Measurements from ENCODE around the gene DAB2IP. TPM values are rescaled to one million over a fixed set of nuclear protein-coding genes. Genes with fewer than 3 reads are reported as not detected.

The DAB2IP gene
- total and polyA plus RNA-seq, 2 experiments from 2014 or later: 8.9 to 42.8 TPM

GRCh38 chr9:121783111-121783510, 131.7 kb downstream of the DAB2IP start (continued):
- TF ChIP-seq, protein P1, sequence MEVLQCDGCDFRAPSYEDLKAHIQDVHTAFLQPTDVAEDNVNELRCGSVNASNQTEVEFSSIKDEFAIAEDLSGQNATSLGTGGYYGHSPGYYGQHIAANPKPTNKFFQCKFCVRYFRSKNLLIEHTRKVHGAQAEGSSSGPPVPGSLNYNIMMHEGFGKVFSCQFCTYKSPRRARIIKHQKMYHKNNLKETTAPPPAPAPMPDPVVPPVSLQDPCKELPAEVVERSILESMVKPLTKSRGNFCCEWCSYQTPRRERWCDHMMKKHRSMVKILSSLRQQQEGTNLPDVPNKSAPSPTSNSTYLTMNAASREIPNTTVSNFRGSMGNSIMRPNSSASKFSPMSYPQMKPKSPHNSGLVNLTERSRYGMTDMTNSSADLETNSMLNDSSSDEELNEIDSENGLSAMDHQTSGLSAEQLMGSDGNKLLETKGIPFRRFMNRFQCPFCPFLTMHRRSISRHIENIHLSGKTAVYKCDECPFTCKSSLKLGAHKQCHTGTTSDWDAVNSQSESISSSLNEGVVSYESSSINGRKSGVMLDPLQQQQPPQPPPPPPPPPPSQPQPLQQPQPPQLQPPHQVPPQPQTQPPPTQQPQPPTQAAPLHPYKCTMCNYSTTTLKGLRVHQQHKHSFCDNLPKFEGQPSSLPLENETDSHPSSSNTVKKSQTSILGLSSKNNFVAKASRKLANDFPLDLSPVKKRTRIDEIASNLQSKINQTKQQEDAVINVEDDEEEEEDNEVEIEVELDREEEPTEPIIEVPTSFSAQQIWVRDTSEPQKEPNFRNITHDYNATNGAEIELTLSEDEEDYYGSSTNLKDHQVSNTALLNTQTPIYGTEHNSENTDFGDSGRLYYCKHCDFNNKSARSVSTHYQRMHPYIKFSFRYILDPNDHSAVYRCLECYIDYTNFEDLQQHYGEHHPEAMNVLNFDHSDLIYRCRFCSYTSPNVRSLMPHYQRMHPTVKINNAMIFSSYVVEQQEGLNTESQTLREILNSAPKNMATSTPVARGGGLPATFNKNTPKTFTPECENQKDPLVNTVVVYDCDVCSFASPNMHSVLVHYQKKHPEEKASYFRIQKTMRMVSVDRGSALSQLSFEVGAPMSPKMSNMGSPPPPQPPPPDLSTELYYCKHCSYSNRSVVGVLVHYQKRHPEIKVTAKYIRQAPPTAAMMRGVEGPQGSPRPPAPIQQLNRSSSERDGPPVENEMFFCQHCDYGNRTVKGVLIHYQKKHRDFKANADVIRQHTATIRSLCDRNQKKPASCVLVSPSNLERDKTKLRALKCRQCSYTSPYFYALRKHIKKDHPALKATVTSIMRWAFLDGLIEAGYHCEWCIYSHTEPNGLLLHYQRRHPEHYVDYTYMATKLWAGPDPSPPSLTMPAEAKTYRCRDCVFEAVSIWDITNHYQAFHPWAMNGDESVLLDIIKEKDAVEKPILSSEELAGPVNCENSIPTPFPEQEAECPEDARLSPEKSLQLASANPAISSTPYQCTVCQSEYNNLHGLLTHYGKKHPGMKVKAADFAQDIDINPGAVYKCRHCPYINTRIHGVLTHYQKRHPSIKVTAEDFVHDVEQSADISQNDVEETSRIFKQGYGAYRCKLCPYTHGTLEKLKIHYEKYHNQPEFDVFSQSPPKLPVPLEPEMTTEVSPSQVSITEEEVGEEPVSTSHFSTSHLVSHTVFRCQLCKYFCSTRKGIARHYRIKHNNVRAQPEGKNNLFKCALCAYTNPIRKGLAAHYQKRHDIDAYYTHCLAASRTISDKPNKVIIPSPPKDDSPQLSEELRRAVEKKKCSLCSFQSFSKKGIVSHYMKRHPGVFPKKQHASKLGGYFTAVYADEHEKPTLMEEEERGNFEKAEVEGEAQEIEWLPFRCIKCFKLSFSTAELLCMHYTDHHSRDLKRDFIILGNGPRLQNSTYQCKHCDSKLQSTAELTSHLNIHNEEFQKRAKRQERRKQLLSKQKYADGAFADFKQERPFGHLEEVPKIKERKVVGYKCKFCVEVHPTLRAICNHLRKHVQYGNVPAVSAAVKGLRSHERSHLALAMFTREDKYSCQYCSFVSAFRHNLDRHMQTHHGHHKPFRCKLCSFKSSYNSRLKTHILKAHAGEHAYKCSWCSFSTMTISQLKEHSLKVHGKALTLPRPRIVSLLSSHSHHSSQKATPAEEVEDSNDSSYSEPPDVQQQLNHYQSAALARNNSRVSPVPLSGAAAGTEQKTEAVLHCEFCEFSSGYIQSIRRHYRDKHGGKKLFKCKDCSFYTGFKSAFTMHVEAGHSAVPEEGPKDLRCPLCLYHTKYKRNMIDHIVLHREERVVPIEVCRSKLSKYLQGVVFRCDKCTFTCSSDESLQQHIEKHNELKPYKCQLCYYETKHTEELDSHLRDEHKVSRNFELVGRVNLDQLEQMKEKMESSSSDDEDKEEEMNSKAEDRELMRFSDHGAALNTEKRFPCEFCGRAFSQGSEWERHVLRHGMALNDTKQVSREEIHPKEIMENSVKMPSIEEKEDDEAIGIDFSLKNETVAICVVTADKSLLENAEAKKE (CRISPR knock-in tag; IDR thresholded peaks at IDR 0.05): no peak
- TF ChIP-seq CREB1 (CRISPR knock-in tag; IDR thresholded peaks at IDR 0.05; ENCODE audit: low read depth) (no peak), EZH2 (IDR thresholded peaks at IDR 0.05; ENCODE audit: low read depth, unreplicated experiment) (no peak)

- Mint-ChIP-seq H3K27me3 (ENCODE audit: insufficient read depth, low read depth, poor library complexity) (peaks cover 15% of the 10 kb centered on the region), H3K9me3 (no peaks in the 10 kb centered on the region), H3K4me1 (peaks cover 37% of the 10 kb centered on the region), H3K27ac (peak overlapping the region; percentile 25; the same call in 1 of the 2 replicates), H3K4me3 (peak overlapping the region; percentile 27; the same call in 2 of the 3 replicates), H3K36me3 (ENCODE audit: low read depth) (peaks cover 23% of the 10 kb centered on the region)
- no peaks in the 10 kb centered on the region for H3K27me3 ChIP-seq (ENCODE audit: insufficient read depth)
- ATAC-seq (peak; percentile 63), DNase-seq (ENCODE audit: low spot score) (peak; percentile 63)
- TF ChIP-seq, protein P1 (CRISPR knock-in tag; IDR thresholded peaks at IDR 0.05): no peak
- TF ChIP-seq NANOG (IDR thresholded peaks at IDR 0.05; ENCODE audit: borderline replicate concordance) (no peak), EZH2 (IDR thresholded peaks at IDR 0.05; ENCODE audit: low read depth, unreplicated experiment) (no peak), POLR2AphosphoS5 (IDR thresholded peaks at IDR 0.05; ENCODE audit: low read depth) (no peak)
- no peak overlapping the region for H2AFZ ChIP-seq
- H3K4me1 ChIP-seq (ENCODE audit: insufficient read depth): peaks cover 25% of the 10 kb centered on the region
- no peaks in the 10 kb centered on the region; the same call in none of the 2 replicates for H4K20me1 ChIP-seq (replicated peaks; ENCODE audit: insufficient read depth)
- H3F3A ChIP-seq (replicated peaks; ENCODE audit: low read depth): no peaks in the 10 kb centered on the region
- H3K4me2 ChIP-seq: peak overlapping the region; percentile 65
- H3K79me2 ChIP-seq (replicated peaks; ENCODE audit: insufficient read depth): peaks cover 5% of the 10 kb centered on the region; the same call in 1 of the 2 replicates
- H3K27ac ChIP-seq (ENCODE audit: low read depth): peak overlapping the region; percentile 59; the same call in 1 of the 2 replicates
- no peaks in the 10 kb centered on the region for H3K36me3 ChIP-seq (ENCODE audit: insufficient read depth)
- H3K9me2 ChIP-seq (ENCODE audit: insufficient read depth): no peaks in the 10 kb centered on the region
- no peak overlapping the region for H3K4me3 ChIP-seq
Observed at GRCh38 chr9:121783521-121784507, 132.4 kb downstream of the DAB2IP start.

Measured in GM23338 (cell line).